GM12878 (cell line): ENCODE measurements around the gene REEP6. TPM values are rescaled to one million over a fixed set of nuclear protein-coding genes. Genes with fewer than 3 reads are reported as not detected.

Source experiments
- ATAC-seq: fragments of 200-7000 bp; cut with Tn5 transposase; 3 replicates; pipeline ENCODE4 v1.9.1; 2020; ENCODE audit warnings: mild to moderate bottlenecking, moderate library complexity
- BruUV-seq: library from RNA; stranded (reverse); fragments of 400-500 nt; replicated peaks from 2 replicates; lab custom pipeline; 2021; lab: Mats Ljungman, UMichigan
- CTCF ChIA-PET: fragments of 300-600 bp; sonication (Branson Sonifier 250); formaldehyde crosslinking; extraction: SDS; loops from one replicate; lab custom pipeline; 2021; ENCODE audit warnings: inconsistent platforms; lab: Yijun Ruan, JAX
- POLR2A ChIA-PET: fragments of 350-600 bp; formaldehyde crosslinking; extraction: SDS; loops from one replicate; lab custom pipeline; 2021; ENCODE audit warnings: inconsistent platforms; lab: Charles Lee
- RAD21 ChIA-PET: fragments of 300-600 bp; sonication (Branson Sonifier 250); formaldehyde crosslinking; loops from one replicate; lab custom pipeline; 2023; ENCODE audit warnings: antibody characterized with exemption; ENCODE audit not compliant: unreplicated experiment; lab: Charles Lee
- SMC1A ChIA-PET: fragments of 300-600 bp; sonication (Branson Sonifier 250); formaldehyde crosslinking; loops from one replicate; lab custom pipeline; 2023; ENCODE audit not compliant: unreplicated experiment, uncharacterized antibody; lab: Charles Lee
- DNase-seq: peaks from one replicate; pipeline ENCODE4 v3.0.0-alpha.2; 2011; ENCODE audit warnings: low read depth, low spot score
- FAIRE-seq: peaks from 3 replicates; lab custom pipeline; 2011; peaks lifted over from hg19 to GRCh38; lab: Jason Lieb, UNC
- H2AFZ ChIP-seq: 2 replicates; pipeline ENCODE4 v1.6.0; 2011; ENCODE audit warnings: low read depth, low read length, control low read depth; ENCODE audit not compliant: control insufficient read depth
- H3K27ac ChIP-seq: 2 replicates; pipeline ENCODE4 v1.5.1; 2011; ENCODE audit warnings: control low read depth; ENCODE audit not compliant: control insufficient read depth, insufficient read depth
- H3K27me3 ChIP-seq, 2 experiments: replicated peaks in 1 of 2; 2 replicates each; pipeline versions ENCODE4 v1.6.0 to v1.6.1; 2011; ENCODE audit warnings: low read length in 1 of 2; ENCODE audit not compliant: control insufficient read depth in 2 of 2, insufficient read depth in 2 of 2
- H3K36me3 ChIP-seq, 2 experiments: 2 replicates each; pipeline ENCODE4 v1.5.1; 2011; ENCODE audit warnings: low read length in 1 of 2; ENCODE audit not compliant: control insufficient read depth in 2 of 2, insufficient read depth in 2 of 2
- H3K4me1 ChIP-seq: 2 replicates; pipeline ENCODE4 v1.6.1; 2011; ENCODE audit warnings: mild to moderate bottlenecking, low read length, moderate library complexity, mixed read lengths; ENCODE audit not compliant: control insufficient read depth, insufficient read depth
- H3K4me2 ChIP-seq: 2 replicates; pipeline ENCODE4 v1.6.0; 2011; ENCODE audit warnings: control low read depth; ENCODE audit not compliant: control insufficient read depth, insufficient read depth
- H3K4me3 ChIP-seq: fragments of 200-600 bp; sonication (generic); 2 replicates; pipeline ENCODE4 v1.5.1; 2016
- H3K79me2 ChIP-seq: 2 replicates; pipeline ENCODE4 v1.6.0; 2011; ENCODE audit warnings: low read length; ENCODE audit not compliant: control insufficient read depth, insufficient read depth
- H3K9ac ChIP-seq: 2 replicates; pipeline ENCODE4 v1.8.0; 2011; ENCODE audit warnings: low read length, control low read depth, mixed read lengths; ENCODE audit not compliant: control insufficient read depth, insufficient read depth
- H3K9me3 ChIP-seq: replicated peaks from 3 replicates; pipeline ENCODE4 v1.5.1; 2011; ENCODE audit warnings: mild to moderate bottlenecking, low read length; ENCODE audit not compliant: control insufficient read depth, insufficient read depth
- H4K20me1 ChIP-seq: 2 replicates; pipeline ENCODE4 v1.6.0; 2011; ENCODE audit not compliant: control insufficient read depth, insufficient read depth
- E4F1 ChIP-seq: fragments of 450-650 bp; IDR thresholded peaks from 2 replicates; pipeline ENCODE4 v1.6.1; 2018; ENCODE audit warnings: borderline replicate concordance, mild to moderate bottlenecking; ENCODE audit not compliant: partially characterized antibody
- HDAC2 ChIP-seq: fragments of 200-600 bp; sonication (generic); IDR thresholded peaks from 2 replicates; pipeline ENCODE4 v1.6.1; 2017
- IKZF1 ChIP-seq: fragments of 450-650 bp; conservative IDR thresholded peaks from 2 replicates; pipeline ENCODE4 v1.6.1; 2017; ENCODE audit warnings: antibody characterized with exemption, mild to moderate bottlenecking
- IKZF2 ChIP-seq, 2 experiments: fragments of 450-650 bp; IDR thresholded peaks; 2 replicates each; pipeline ENCODE4 v1.6.1; 2017; ENCODE audit warnings: mild to moderate bottlenecking in 2 of 2, moderate library complexity in 2 of 2
- NRF1 ChIP-seq: conservative IDR thresholded peaks from 2 replicates; pipeline ENCODE4 v1.6.1; 2011; ENCODE audit warnings: mild to moderate bottlenecking, low read depth, low read length, improper control_type of control experiment
- PAX5 ChIP-seq: IDR thresholded peaks from 2 replicates; pipeline ENCODE4 v1.6.1; 2011; ENCODE audit warnings: low read depth, low read length, borderline replicate concordance
- PKNOX1 ChIP-seq: fragments of 450-650 bp; IDR thresholded peaks from 2 replicates; pipeline ENCODE4 v1.6.1; 2016; ENCODE audit warnings: mild to moderate bottlenecking
- REST ChIP-seq: IDR thresholded peaks from 2 replicates; pipeline ENCODE4 v1.6.1; 2012; ENCODE audit warnings: mild to moderate bottlenecking, low read depth, low read length
- SPI1 ChIP-seq: IDR thresholded peaks from 2 replicates; pipeline ENCODE4 v1.6.1; 2011; ENCODE audit warnings: low read depth, mild to moderate bottlenecking, low read length, moderate library complexity, borderline replicate concordance; ENCODE audit not compliant: insufficient read depth
- SUZ12 ChIP-seq: fragments of 200-600 bp; sonication (generic); IDR thresholded peaks from one replicate; pipeline ENCODE4 v1.6.1; 2018; ENCODE audit warnings: antibody characterized with exemption, mild to moderate bottlenecking; ENCODE audit not compliant: unreplicated experiment
- TCF3 ChIP-seq: IDR thresholded peaks from 2 replicates; pipeline ENCODE4 v1.6.1; 2012; ENCODE audit warnings: low read depth, mild to moderate bottlenecking, low read length, borderline replicate concordance; ENCODE audit not compliant: insufficient read depth
- WGBS: methylation state at CpG from one replicate; pipeline ENCODE4 v1.1.6; 2016; ENCODE audit warnings: low lambda C conversion rate; ENCODE audit not compliant: insufficient replicate concordance, insufficient coverage; ENCODE audit errors: missing lambda C conversion rate; 5-methylcytosine and 5-hydroxymethylcytosine counted together
- in situ Hi-C: fragments of 300-500 bp; cut with MboI; formaldehyde crosslinking; loops from 9 replicates; pipeline ENCODE4 v1.14.3; 2018; ENCODE audit warnings: mixed read lengths
- intact Hi-C: fragments of 100-400 bp; cut with micrococcal nuclease; formaldehyde crosslinking; loops from one replicate; pipeline ENCODE4 v1.14.2; 2022; ENCODE audit not compliant: unreplicated experiment
- polyA plus RNA-seq, 11 experiments: library from polyadenylated mRNA; depleted of rRNA in 4 of 11; unstranded in 6 of 11; stranded (reverse) in 5 of 11; fragments of >200 nt; fragmentation: Nextera tagmentation in 4 of 11; fragmentation: Illumina TruSeq in 1 of 11; extraction: Ambion mirVana in 4 of 11; extraction: Trizol in 1 of 11; gene quantifications; 1 replicate in 1 of 11; 2 replicates in 10 of 11; pipeline versions ENCODE4 v1.2.1 to v1.2.3, GENCODE V29; 2011 to 2016; ENCODE audit warnings: inconsistent platforms in 2 of 11, missing spikeins in 2 of 11, low read depth in 1 of 11
- total RNA-seq, 4 experiments: library from RNA; depleted of rRNA in 3 of 4; stranded (reverse); fragments of >200 nt in 3 of 4; fragmentation: Illumina TruSeq in 1 of 4; extraction: Trizol in 1 of 4; gene quantifications; 2 replicates each; pipeline versions ENCODE4 v1.2.1 to v1.2.3, GENCODE V29; 2013 to 2021

The REEP6 gene
- total and polyA plus RNA-seq, 10 of the 15 experiments (the other 5 are each of a cell fraction or from before 2014, with no cell fraction given) = 0.06 to 1.1 (median 0.39) TPM; not detected in 2

- TF ChIP-seq E4F1 (no peak), NRF1 (no peak), TCF3 (no peak), IKZF2 (IDR thresholded peaks at IDR 0.05) (no peak), SPI1 (no peak), HDAC2 (no peak), PAX5 (no peak)
Measured at GRCh38 chr19:1445932-1446712, 44.9 kb upstream of the REEP6 start (continued).

DNA sequence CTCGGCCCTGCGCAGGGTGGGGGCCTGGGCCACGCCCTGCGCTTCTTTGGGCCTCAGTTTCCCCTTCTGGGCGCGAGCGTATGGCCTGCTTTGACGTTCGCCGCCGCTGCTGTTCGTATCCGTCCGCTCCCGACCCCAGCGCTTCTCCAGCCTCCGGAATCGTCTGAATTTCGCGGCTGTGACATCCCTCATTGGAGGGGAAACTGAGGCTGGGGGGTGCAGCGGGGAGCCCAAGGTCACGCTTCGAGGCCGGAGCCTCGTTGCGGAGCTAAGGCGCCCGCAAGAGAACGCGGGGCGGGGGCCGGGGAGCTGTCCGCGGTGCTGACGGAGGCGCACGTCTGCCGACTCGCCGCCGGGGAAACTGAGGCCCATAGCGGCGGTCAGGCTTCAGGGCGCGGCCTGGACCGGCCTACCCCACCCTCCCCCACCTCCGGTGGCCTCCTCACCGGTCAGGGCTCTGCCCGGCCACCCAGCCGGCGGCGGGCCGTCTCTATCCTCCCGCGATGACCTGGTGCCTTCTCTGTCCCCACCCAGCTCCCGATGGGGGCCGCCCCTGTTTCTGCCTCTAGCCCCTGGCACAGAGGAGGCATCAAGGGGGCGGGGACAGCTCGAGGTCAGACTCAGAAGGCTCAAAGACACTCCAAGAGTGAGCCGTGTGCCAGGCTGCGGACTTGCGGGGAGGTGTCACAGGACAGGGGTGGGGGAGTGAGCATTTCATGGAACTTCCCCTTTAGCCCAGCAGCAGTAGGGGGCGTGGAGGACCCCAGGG is 44.1 kb upstream of the REEP6 start:
- Histone ChIP-seq H3K4me1 (peaks cover 7% of the 10 kb centered on the region; the same call in 1 of the 2 replicates), H3K9me3 (no peaks in the 10 kb centered on the region), H3K79me2 (no peaks in the 10 kb centered on the region; the same call in 1 of the 2 replicates)
- intact Hi-C loops = no loop called here
- 19% methylated on average over 58 of the region's 63 CpGs for WGBS
- TF ChIP-seq SUZ12 (peak; percentile 94), IKZF1 (no peak), PKNOX1 (no peak), REST (peak; percentile 91)
- TF ChIP-seq, all 136 proteins: peak for 2
- ChIA-PET CTCF (no interaction called here), RAD21 (no interaction called here), SMC1A (no interaction called here), POLR2A (no interaction called here)
- Histone ChIP-seq H3K27ac (no peak overlapping the region), H3K9ac (no peak overlapping the region), H3K4me3 (no peak overlapping the region), H4K20me1 (no peaks in the 10 kb centered on the region), H2AFZ (no peak overlapping the region), H3K4me2 (no peak overlapping the region), H3K36me3 (peaks cover 4 to 5% of the 10 kb centered on the region in 2 experiments; a peak in 3 of 4 replicates), H3K27me3 (peaks cover 10 to 14% of the 10 kb centered on the region in 2 experiments)
- DNase-seq (no peak), FAIRE-seq (no peak), ATAC-seq (no peak)
- no TSS peak for BruUV-seq
- in situ Hi-C loops = no loop called here
